ENCODE results near the gene MAP2K5.

Gene MAP2K5

DNA sequence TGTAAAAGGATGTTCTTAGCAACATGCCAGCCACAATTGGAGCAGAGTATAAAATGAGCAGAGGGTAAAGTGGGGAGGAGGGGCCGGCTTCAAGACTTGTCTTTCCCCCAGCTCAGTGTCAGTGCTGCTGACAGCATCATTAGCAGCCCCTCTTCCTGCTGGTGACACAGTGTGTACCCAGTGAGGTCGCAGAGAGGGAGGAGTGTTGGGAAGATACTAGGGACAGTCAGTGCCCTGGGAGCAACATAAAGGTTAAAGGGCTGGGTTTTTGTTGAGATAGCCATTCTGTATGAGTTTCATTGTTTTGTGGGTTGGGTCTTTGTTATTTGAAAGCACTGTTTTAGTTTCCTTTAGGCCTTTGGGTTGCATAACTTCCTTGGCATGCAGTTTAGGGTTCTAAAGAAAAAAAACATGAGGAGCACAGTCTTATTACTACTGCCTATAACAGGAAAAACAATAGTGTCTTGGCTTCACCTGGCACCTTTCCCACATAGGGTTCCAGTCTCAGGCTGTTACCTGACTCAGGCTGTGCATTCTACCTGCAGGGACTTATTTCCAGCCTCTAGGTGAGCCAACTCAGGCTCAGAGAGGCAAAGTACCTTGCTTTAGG, 188.7 kb downstream of the MAP2K5 start:
- FAIRE-seq = no peak

DNA sequence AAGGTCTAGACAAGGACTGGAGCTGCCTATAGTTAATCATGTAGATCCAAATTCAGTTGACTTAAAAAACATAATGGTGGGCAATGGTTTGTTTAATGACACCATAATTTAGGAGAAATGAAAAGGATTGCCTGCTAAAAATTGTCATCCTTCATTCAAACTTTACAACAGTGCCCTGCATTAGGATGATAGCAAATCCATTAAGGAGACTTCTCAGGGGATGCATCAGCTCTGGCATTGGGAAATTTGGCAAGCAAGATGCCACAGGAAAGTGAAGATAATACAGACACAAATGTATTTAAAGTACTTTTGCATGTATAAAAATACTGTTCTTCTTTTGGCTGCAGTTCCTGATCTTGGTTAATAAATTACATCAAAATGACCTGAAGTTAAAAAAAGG, 189.7 kb downstream of the MAP2K5 start:
- FAIRE-seq = no peak

DNA sequence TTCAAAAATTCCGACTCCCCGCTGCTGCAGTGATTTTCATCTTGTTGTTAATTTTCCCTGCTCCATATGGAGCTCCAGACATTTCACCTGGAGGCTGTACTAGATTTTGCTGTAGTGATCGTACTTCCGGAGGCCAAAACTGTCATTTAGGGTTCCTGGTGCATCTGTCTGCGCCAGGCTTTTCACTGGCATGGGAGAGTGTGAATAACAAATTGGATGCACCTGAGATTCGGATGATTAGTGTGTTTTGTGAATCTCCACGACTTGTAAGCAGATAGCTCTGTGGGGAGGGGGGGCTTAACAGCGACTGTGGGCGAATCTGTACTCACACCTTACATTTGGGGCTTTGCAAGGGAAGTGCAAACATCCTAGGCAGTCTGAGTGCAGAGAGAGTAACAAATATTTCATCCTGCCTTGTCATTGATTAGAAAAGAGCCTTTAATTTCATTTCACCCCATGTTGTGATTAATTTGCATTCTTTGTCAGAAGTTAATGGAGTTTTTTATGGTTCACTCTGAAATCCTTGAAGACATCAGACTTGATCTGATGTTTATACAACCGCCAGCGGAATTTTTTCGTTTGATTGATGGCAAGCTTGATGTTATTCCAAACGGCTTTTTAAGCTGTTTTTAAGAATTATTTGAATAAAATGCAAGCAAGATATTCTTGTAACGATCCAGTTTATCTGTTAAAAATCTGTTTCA, 190.3 kb downstream of the MAP2K5 start:
- FAIRE-seq = no peak

DNA sequence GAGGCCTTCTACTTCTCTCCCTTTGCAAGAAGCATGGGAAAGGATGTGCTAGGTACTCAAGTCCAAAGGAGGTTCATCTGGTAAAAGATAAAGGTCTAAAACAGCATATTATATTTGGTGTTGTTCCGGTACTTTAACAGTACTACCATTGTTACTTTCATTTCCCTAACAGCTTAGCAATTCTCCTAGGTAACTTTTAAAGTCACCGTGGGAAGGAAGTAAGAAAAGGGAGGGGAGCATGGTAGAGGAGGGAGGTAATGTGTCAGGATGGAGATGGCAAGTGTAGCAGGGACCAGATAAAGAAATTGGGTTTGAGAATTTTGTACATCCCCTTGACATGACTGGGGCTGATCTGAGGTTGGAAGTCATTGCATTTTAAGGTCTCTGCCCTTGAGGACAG, 193.4 kb downstream of the MAP2K5 start:
- no peak for FAIRE-seq

DNA sequence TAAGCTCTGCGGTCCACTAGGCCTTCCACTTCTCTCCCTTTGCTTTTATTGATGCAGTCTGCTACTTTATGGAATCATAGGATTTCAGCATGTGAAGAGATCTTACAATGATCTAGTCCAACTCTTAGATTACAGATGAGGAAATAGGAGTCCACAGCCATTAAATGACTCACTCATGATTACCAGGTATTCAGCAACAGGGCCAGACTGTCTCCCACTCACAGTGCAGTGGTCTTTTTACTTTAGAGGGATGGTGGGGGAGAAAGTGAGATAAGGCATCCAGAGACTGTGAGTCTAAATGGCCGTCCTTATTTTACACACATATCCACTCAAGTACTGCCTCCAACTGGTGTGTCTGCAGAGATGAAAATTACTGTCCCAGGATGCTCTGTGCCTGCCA, 194.3 kb downstream of the MAP2K5 start:
- FAIRE-seq = no peak

DNA sequence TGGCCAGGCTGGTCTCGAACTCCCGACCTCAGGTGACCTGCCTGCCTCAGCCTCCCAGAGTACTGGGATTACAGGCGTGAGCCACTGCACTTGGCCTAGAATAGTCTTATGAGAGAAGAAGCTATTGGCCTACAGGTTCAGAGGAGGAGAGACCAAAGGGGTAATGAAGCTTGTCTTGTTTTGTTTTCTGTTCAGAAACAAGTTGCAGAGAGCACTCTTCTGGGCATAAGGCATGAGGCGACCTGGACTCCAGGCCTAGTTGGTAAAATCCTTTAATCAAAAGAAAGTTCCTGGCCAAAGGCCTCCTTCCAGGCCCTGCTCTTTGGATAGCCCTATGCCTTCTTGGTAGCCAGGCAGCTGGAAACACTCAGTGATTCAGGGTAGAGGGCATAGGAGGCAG, 195.6 kb downstream of the MAP2K5 start:
- FAIRE-seq = no peak

DNA sequence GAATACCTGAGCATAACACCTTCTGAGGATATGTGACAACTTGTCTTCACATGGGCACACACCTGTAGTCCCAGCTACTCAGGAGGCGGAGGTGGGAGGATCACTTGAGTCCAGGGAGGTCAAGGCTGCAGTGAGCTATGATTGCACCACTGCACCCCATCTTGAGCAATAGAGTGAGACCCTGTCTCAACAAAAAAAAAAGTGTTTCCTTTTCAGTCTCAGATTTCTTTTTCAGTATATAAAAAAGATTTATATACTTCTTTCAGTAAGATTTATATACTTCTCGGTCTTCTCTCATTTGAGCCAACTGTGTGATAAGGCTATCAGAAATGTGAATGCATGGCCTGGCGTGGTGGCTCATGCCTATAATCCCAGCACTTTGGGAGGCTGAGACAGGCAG, 197.9 kb downstream of the MAP2K5 start:
- no peak for FAIRE-seq

DNA sequence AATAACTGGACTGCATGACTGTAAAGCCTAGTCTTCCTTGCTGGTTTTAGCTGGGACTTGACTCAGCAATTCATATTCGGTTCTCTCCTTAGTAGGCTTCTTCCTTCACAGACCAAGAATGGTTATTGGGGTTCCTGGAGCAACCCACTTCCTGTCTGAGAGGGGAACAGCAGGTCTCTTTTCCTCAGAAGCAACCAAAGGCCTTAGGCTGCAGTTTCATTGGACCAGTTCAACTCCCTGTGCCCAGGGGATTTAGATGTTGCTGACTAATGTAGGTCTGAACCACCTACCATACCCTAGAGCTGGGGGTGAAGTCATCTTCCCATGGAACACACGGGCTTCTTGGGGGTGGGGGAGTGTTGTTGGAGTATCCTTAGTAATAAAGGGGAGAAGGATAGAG, 198.8 kb downstream of the MAP2K5 start:
- FAIRE-seq = no peak

DNA sequence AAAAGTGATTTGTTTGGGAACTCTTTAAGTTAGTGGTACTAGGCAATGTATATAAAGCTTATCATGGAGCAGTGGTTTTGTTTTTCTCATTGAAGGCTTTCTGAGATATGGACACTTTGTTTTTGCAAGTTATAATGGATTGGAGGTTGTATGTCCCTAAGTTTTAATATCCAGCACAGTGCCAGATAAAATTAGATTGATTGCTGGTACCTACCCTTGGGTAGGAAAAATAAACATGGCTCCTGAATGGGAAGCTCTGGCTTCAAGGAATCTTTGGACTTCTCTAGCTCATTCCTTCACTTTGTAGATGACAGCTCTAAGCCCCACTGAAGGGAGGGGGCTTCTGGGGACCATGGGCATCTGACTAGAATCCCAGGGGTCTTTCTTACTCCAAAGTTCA, 201.1 kb downstream of the MAP2K5 start:
- FAIRE-seq = no peak

DNA sequence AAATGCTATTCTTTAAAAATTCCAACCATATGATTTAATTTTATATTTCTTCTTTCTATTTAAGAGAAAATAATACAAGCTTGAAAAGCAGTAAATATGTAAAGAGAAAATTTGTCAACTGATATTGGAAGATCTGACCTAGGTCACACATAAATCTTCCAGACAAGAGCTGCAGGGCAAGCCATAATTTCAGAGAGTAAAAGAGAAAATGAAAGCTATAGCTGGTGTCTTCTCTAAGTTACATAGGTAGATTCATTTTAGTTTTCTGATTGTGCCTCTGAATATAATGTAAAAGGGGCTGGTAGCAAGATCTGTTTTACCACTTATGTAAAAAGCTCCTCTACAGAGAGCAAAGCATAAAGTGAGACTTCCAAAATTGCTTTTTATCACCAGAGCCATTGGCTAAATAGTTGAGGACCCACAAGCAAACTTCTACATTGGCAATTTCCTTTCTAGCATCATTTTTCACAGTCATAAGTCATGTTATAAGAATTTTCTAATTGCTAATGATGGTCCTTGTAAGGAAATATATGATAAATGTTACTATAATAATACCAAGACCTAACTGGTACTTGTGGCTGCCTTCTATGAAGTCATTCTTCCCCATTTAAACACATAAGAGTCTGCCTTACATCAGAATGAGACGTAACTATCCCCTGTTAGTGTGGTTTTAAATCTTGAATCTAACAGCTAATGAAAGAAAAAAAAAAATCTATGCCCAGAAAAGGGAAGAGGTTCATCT, 202.0 kb downstream of the MAP2K5 start:
- no peak for FAIRE-seq

DNA sequence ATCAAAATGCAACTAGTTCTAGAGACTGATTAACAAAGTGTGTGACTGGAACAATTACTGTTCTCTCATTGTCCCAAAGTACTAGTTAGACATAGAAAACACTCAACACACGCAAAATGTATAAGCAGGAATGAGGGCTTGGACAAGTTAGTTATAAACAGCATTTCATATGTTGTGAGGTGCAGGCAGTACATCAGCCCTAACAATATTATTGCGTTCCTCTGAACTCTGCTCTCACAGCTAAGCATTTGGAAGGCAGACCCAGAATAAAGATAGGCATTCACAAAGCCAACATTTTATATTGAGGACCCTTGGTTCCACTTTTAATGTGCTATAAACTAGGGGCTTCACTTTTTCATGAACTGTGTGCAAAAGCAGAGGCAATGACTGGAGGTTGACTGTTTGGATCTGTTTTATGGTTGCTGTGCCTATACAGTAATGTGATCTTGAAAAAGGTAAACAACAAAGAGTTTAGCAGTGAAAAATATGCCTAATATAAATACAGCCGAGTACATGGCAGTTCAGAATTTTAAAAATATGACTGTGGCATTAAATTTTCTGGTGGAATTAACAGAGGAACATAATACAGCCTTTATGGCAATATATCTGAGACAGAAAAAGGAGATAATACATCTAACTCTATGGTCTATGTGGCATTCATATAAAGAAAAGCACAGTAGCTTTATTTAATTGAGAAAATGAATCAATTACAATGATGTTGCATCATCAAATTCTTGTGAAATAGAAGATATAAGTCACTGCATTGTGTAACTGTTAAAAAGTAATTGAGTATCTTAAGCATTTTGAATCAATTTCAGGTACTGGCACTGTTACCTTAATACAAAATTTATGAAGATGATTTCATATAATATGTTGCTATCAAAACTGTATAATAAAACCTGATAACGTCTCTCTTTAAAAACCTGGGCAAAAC, 202.8 kb downstream of the MAP2K5 start:
- FAIRE-seq = no peak

DNA sequence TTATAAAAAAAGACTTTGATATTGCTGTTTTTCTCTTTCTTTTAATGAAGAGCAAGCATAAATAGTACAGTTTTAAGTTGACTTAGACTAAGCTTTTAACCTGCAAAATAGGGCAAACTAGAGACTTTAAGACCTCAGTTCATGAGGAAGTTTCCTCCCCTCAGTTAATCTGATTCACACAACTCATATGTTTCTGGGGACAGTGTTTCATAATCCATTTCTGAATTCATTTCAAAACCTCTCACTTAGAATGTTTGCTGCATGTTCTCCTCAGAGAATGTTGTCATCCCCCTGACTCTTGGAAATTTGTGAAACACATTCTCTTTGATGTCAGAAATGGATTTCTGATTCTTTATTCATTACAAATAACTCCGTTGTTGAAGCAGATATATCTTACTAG, 203.5 kb downstream of the MAP2K5 start:
- no peak for FAIRE-seq

DNA sequence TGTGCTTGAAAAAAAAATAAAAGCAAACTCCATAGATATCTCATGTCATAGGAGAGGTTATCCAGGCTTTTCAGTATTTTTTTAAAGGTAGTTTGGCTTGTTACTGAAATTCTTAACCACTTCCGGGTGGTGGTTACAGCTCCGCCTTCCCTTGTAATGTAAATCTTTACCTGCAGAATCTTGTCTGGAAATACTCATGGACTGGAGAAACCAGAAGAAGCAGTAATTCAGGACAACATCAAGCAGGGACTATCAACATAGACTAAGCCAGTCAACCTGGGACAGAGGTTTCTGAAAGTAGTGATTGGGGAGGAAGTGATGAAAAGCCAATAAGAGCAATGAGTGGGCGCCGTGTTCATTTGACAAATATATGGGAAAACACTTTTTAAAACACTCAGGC, 203.9 kb downstream of the MAP2K5 start:
- no peak for FAIRE-seq

DNA sequence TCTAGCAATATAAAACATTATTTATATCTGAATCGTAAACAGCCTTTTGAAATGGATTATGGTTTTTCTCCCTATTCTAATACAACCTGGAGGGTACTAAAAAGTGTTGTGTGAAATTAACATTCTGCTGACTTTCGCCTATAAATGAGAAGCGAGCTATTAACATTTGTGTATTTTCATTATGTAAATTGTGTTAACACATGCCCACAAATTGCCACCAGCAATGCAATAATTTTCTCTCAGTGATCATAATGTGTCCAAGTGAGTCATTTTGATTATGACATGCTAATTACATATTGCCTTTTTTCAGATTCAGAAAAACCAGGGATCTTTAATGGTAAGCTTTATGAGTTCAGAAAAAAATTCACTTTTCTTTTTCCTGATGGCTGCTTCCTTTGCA, 205.4 kb downstream of the MAP2K5 start:
- no peak for FAIRE-seq

DNA sequence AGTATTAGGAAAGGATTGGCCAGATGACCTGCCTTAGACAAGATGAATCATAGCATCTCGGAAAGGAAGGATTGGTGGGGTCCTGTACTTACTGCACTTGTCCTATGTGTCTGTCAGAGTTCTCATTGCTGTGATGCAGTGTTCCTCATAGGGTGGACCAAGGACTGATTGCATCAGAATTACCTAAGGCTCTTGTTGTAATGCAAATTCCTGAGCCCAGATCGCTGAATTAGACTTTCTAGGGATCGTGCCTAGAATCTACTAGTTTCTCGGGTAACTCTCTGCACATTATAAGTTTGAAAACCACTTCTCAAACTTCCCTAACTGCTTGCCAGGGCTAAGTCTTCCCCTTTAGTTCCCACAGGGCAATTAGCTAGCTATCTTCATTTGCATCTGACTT, 207.9 kb downstream of the MAP2K5 start:
- FAIRE-seq = no peak

DNA sequence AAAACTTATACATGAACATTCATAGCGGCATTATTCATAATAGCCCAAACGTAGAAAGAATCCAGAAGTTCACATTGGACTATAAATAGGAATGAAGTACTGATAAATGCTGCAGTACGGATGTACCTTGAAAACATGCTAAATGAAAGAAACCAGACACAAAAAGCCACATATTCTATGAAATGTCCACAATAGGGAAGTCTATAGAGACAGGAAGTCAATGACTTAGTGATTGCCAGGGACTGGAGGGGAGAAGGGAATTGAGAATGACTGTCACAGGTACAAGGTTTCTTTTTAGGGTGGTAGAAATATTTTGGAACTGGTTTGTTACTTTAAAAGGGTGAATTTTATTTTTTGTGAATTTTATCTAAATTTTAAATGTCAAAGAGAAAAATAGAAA, 211.4 kb downstream of the MAP2K5 start:
- no peak for FAIRE-seq

DNA sequence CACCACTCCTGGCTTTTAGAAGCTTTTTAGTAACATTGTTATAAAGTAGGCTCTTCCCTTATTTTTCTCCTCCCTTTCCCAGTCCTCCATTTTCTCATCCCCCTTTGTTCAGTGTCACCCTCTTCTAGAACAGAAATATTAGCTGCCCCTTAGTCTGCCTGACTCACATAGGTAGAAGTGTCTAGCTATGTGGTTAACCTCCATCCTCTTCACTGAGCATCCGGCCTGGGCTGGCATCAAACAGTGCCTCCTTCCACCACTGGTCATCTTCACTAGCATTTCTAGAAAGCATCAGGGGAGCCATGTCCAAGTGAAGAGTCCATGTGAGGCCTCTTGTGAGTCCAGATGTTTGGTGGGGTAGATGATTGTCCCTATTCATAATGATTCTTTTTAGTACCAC, 212.8 kb downstream of the MAP2K5 start:
- no peak for FAIRE-seq

DNA sequence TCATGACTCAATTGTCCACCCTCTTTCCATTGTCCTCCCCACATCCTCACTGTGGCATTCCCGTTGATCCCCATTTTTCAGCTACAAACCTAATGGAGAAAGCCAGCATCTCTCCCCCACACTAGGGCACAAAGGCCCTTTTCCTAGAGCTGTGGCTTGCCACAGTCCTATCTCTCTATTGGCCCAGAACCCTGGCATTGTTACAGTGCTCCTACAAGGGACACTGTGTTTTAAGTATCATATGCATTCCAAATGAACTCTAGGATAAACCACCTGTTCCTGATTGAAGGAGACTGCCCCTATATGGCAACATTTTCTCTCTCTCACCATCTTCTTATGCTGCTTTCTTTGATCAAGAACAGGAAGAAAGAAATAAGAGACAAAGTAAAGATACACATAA, 213.4 kb downstream of the MAP2K5 start:
- FAIRE-seq = no peak

DNA sequence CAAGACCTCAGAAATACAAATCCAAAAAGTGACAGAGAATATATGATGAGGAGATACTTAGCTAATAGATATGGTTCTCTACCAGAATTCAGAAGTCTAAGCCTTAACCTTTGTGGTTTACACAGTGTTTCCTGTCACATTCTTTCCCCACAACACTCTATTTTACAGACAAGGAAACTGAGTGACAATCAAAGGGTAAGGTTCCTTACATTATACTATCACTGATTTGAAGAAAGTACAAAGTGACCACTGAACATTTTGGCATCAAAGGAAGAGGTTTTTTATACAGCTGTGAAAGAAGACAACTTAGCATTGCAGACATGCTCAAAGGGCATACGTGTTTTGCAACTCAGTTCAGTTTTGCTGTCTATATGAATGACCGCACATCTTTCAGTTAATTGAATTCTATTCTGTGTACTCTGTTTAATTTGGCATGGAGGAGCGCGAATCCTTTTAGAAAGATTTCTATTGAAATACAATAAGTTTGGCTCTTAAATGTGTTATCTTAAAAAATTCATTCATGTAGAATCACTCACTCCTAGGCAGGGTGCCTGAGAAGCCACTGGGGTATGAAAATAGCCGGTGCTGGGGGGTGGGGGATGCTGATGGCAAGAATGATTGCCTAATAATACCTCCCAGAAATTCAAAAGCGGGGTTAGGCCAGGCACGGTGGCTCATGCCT, 216.3 kb downstream of the MAP2K5 start:
- no peak for FAIRE-seq

DNA sequence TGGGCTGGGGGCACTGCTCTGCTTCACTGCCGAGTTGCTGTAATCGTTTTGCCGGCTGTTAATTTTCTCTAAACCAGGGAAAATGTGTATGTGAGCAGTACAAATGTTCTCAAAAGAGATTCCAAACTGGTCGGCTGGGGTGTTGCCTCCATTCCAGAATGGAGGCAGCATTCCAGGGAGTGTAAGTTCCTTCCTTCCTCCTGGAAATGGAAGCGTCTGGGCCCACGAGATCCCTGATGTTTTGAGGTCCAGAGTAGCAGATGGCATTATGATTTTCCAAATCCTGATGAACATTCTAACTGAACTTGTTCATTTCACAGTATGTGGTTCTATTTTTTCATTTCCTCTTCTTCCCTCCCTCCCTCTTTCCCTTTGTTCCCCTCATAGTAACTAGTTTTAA, 218.4 kb downstream of the MAP2K5 start:
- no peak for FAIRE-seq

DNA sequence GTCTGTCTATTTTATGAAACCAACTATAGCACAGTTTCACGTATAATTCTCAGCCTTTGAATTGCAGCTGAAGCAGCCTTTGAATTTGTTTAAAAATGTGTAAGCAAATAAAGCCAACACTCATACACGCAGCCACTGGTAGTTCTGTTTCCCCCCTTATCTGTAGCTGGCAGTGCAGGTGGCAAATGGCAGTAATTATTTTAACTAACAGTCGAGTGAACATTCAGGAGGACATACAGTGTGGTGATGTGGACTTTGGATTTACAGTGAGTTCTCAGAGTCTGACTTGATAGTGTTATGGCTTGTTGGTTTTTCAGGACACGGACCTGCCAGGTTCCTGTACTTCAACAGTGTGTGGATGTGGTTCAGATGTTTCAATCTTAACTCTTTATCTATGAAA, 218.8 kb downstream of the MAP2K5 start:
- no peak for FAIRE-seq

DNA sequence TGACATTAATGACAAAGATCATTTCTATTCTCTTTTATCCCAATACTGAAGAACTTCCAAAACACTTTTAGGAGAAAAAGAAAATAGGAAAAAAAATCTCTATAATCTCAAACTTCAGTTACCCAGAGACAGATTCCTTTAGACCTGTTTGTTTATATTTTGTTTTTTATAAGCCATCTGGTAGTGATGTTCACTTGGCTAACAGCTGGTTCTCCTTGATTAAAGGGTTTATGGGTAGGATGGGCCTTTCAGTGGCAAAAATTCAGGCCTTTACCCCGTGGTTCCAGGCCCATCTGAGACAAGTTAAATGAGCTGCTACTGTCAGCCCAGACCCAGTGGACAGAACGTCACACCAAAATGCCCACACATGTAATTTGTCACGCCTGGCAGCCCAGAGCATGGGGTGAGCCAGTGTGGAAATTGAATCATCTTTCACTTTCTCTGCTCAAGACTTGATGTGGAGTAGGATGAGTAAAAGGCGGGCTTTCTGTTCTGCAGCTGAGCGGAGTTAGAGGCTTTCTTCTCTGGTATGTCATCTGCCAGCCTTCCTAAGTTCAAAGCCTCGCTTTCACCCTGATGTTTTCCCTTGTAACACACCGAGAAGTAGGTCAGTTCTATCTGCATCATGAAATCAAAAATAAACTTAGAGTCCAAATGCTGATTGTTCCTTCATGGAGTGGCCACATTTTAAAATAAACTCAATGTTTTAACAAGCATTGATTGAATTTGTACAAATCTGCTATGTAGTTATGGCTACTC, 220.3 kb downstream of the MAP2K5 start:
- peak; percentile 55 for FAIRE-seq
